Measurements from ENCODE around the gene GSTT2.

GSTT2 gene

DNA sequence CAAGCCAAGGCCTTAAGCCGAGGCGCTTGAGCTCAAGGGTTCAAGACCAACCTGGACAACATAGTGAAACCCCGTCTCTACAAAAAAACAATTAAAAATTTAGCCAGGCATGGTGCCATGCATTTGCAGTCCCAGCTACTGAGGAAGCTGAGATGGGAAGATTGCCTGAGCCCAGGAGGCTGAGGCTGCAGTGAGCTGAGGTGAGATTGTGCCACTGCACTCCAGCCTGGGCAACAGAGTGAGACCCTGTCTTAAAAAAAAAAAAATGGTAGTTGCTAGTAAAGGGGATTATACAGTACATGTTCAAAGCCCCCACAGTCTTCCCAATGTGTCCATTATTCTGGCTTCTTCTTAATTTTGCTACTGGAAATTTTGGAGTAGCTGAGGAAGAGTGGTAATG, 49.4 kb downstream of the GSTT2 start:
- Histone ChIP-seq H3K36me3 (ENCODE audit: control insufficient read depth, insufficient read depth, low read length) (no peaks in the 10 kb centered on the region), H3K4me2 (ENCODE audit: low read length) (no peak overlapping the region), H3K79me2 (peaks cover 24% of the 10 kb centered on the region), H3K9me3 (ENCODE audit: control insufficient read depth, low read length) (no peaks in the 10 kb centered on the region), H3K9ac (no peak overlapping the region), H3K4me1 (no peaks in the 10 kb centered on the region), H3K4me3 (ENCODE audit: low read depth, low read length) (no peak overlapping the region), H3K27me3 (ENCODE audit: control insufficient read depth, insufficient read depth, low read length) (no peaks in the 10 kb centered on the region), H2AFZ (no peak overlapping the region), H3K27ac (no peak overlapping the region)
- no peak for TF ChIP-seq CTCF (IDR thresholded peaks at IDR 0.05)

DNA sequence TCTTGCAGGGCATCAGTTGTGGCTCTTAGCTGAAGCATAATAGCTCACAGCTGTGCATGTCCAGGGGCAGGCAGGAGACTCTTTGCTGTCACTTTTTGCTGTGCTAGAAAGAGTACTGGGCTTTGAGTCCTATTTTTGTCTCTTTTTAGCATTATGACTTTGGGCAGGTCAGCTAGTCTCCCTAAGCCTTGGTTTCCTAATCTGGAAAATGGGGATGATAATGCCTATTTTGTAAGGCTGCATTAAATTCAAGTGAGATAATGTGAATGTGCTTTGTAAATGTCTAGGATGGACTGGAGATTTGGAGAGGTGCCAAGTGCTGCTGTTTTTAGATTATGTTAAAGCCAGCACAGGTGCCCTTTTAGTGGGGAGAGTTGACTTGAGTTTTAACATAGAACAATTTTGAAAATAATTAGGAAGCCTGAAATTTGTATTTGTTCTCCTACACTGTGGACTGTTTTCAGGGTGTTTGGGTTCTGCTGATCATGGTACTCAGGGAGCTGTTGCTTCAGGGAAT, 50.3 kb downstream of the GSTT2 start:
- H3K4me2 ChIP-seq (ENCODE audit: low read length): no peak overlapping the region
- H3K9ac ChIP-seq: no peak overlapping the region
- no peak for TF ChIP-seq CTCF (IDR thresholded peaks at IDR 0.05)
- no peaks in the 10 kb centered on the region for H3K9me3 ChIP-seq (ENCODE audit: control insufficient read depth, low read length)
- H3K27me3 ChIP-seq (ENCODE audit: control insufficient read depth, insufficient read depth, low read length): no peaks in the 10 kb centered on the region
- peaks cover 24% of the 10 kb centered on the region for H3K79me2 ChIP-seq
- H3K27ac ChIP-seq: no peak overlapping the region
- H3K36me3 ChIP-seq (ENCODE audit: control insufficient read depth, insufficient read depth, low read length): no peaks in the 10 kb centered on the region
- H3K4me1 ChIP-seq: no peaks in the 10 kb centered on the region
- no peak overlapping the region for H3K4me3 ChIP-seq (ENCODE audit: low read depth, low read length)
- H2AFZ ChIP-seq: no peak overlapping the region
